NCI-H226 (cell line): ENCODE data around the gene TNXB.
A peak's percentile ranks its signal among the peaks of the same experiment; 100 is the strongest.
"Not testable (repeated sequence)": the region's sequence is repeated elsewhere in the genome, so short reads cannot be mapped to it uniquely, and the experiment has no call there.

Source experiments
- DNase-seq: peaks from one replicate; pipeline ENCODE4 v3.0.0-alpha.2; 2015

The TNXB gene

DNA sequence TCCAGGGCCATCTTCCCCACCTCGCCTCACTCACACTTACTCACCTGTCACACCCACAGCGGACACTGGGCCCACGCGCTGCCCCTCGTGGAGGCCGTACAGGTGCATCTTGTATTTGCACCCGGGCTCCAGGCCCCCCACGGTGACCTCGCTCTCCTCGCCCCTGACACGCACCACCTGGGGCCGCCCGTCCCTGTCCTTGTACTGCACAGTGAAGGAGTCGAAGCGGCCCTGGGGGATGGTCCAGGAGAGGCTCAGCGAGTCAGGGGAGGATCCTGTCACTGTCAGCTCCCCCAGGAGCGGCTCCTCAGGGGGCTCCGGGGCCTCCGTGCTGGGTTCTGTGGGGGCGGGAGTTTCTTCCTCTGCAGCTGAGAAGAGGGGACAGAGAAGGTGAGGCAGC, 56.5 kb downstream of the TNXB start:
- DNase-seq = not testable (repeated sequence)

- DNase-seq = no peak
Observed at GRCh38 chr6:32050562-32050961, 58.6 kb downstream of the TNXB start.

DNA sequence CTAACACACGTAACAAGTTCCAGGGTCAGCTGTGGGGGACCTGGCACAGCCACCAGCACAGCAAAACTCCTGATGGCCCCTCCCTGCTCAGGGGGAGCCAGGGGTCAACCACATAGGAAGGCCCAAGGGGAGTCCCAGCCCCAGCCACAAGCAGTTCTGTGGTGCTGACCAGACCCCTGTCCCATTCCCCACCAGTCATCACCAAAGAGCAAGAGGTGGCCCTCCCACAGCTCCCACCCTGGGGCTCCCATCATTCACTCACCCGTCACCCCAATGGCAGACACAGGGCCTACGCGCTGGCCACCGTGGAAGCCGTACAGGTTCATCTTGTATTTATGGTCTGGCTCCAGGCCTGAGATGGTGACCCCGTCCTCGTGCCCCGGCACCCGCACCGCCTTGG, 59.4 kb downstream of the TNXB start:
- not testable (repeated sequence) for DNase-seq

DNA sequence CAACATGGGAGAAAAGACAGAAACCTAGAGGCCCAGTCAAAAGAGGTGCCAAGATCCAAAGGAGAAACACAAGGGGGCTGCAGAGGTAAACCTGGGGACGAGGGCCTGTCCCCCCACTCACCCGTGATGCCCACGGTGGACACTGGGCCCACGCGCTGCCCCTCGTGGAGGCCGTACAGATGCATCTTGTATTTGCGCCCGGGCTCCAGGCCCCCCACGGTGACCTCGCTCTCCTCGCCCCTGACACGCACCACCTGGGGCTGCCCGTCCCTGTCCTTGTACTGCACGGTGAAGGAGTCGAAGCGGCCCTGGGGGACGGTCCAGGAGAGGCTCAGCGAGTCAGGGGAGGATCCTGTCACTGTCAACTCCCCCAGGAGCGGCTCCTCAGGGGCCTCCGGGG, 60.0 kb downstream of the TNXB start:
- DNase-seq = not testable (repeated sequence)

GRCh38 chr6:32047855-32048766, 61.0 kb downstream of the TNXB start:
- DNase-seq = peak; percentile 14

DNA sequence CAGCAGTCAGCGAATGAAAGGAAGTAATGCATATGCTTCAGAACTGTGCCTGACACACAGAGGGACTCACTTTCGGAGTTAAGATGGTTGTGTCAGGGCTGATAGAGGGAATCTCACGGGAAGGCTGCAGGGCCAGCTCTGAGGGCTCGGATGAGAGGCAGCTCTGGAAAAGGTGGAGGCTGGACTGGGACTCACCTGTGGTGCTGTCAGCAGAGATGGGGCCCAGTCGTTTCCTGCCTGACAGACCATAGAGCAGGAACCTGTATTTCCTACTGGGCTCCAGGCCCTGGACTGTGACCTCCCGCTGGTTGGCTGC, 61.6 kb downstream of the TNXB start:
- DNase-seq = no peak

GRCh38 chr6:32047084-32047478, 62.1 kb downstream of the TNXB start:
- no peak for DNase-seq

- no peak for DNase-seq
Observed at GRCh38 chr6:32046450-32047083, 62.6 kb downstream of the TNXB start.

GRCh38 chr6:32045811-32046449, 63.2 kb downstream of the TNXB start:
- no peak for DNase-seq

DNA sequence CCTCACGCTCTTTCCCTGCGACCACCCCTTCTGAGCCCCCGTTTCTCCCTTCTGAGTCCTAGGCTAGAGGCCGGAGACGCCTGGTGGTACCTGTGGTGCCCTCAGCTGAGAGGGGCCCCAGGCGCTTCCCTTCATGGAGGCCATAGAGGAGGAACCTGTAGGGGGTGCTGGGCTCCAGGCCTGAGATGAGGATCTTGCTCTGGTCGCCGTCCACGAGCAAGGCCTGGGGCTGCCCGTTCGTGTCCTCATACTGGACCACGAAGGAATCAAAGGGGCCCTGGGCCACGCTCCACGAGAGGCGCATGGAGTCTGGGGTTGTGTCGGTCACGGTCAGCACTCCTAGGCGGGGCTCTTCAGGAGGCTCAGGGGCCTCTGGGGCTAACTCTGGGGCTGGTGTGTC, 64.2 kb downstream of the TNXB start:
- DNase-seq = not testable (repeated sequence)

- not testable (repeated sequence) for DNase-seq
Observed at GRCh38 chr6:32043589-32044380, 65.4 kb downstream of the TNXB start.

DNA sequence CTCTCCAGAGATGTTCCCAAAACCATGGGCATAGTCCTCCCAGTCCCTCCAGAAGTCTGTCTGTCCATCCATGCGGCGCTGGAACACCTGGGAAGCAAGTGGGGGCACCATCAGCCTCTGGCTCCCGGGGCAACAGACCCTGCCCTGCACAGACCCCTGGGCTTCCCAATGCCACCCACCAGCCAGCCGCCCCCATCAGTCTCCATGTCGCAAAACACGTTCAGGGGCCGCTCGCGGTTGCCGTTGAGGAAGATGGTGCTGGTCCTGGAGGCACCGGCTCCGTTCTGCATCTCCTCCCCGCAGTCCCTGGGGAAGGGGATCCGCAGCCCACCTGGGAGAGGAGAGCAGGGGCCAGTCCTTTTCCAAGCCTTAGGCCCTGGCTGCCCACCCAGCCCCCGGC, 66.9 kb downstream of the TNXB start:
- not testable (repeated sequence) for DNase-seq

DNA sequence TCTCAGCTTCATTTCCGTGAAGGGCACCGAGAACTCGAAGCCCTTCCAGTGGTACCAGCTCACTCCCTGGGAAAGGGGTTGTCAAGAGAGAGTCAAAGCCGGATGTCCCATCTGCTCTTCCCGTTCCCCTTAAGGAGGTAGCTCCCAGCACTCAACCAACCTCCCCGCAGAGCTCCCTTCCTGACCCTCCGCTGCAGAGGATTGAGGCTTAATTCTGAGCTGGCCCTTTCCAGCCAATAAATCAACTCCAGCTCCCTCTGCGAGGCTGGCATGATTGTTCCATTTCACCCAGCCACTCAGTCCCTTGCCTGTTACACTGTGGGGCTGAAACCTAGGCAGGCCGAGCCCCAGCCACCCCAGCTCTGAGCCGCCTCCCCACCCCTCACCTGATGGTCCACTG, 67.8 kb downstream of the TNXB start:
- not testable (repeated sequence) for DNase-seq

DNA sequence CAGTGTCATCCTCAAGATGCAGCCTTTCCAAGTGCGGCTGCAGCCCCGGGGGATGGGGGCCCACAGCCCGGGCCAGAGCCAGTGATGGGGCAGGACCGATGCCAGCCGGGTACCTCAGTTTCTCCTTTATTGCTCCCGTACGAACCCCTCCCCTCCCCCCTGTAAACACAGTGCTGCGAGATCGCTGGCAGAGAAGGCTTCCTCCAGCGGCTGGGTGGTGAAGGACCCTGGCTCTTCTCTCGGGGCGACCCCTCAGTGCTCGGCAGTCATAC, 68.2 kb downstream of the TNXB start:
- not testable (repeated sequence) for DNase-seq

DNA sequence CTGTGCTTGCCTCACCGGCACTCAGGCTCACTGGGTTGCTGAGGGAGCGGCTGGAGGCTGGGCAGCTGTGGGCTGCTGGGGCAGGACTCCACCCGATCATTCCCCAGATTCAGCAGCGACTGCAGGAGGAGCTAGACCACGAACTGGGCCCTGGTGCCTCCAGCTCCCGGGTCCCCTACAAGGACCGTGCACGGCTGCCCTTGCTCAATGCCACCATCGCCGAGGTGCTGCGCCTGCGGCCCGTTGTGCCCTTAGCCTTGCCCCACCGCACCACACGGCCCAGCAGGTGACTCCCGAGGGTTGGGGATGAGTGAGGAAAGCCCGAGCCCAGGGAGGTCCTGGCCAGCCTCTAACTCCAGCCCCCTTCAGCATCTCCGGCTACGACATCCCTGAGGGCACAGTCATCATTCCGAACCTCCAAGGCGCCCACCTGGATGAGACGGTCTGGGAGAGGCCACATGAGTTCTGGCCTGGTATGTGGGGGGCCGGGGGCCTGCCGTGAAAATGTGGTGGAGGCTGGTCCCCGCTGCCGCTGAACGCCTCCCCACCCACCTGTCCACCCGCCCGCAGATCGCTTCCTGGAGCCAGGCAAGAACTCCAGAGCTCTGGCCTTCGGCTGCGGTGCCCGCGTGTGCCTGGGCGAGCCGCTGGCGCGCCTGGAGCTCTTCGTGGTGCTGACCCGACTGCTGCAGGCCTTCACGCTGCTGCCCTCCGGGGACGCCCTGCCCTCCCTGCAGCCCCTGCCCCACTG, 68.7 kb downstream of the TNXB start:
- DNase-seq = not testable (repeated sequence)

- not testable (repeated sequence) for DNase-seq
Observed at GRCh38 chr6:32039321-32040274, 69.5 kb downstream of the TNXB start.

- not testable (repeated sequence) for DNase-seq
Observed at GRCh38 chr6:32038878-32039277, 70.3 kb downstream of the TNXB start.

DNA sequence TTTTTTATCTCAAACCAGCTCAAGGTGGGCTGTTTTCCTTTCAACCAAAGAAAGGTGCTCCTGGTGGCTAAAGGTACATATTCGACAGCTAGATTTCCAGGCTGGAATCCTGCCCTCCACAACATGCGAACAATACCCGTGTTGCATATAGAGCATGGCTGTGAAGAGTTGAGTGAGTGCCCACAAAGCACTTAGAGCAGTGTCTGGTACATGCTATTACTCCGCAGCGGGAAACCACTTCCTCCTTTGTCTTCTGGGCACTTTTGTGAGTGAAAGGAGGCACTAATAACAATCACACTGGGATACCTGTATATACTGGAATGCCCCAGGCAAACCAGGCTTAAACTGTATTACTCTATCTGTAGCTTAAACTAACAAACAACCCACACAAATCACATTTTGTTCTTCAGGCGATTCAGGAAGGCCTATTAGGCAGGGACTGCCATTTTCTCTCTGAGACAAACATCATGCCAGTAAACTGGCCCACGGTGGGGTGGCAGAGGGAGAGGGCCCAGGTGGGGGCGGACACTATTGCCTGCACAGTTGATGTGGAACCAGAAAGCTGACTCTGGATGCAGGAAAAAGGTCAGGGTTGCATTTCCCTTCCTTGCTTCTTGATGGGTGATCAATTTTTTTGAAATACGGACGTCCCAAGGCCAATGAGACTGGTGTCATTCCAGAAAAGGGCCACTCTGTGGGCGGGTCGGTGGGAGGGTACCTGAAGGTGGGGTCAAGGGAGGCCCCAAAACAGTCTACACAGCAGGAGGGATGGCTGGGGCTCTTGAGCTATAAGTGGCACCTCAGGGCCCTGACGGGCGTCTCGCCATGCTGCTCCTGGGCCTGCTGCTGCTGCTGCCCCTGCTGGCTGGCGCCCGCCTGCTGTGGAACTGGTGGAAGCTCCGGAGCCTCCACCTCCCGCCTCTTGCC, 71.3 kb downstream of the TNXB start, which contains the start of gene CYP21A2:
Gene CYP21A2 (plus strand): TSS at position 818 of the 927 bp plus-strand sequence. CDS start 8 bp downstream, at position 826.
- DNase-seq = not testable (repeated sequence)

DNA sequence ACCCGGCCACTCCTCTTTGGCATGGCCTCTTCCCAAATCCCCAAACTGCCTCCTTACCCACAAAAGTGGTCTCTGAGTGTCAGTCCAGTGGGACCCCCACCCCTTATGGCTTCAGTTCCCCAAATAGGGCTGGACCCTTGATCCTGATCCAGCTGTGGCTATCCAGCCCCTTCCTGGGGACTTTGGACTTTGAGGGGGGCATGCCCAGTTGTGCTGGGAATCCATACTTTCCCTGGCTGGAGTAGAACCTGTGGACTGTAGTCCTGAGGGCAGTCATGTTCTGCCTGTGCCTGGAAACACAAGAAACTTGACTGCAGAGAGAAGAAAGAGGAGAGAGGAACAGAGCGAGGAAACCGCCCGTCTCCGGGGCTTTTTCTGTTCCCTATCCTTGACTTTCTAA, 72.0 kb downstream of the TNXB start:
- DNase-seq = not testable (repeated sequence)
